GM19438 (cell line): ENCODE measurements around the gene FGF14.

Experiments used
- ATAC-seq: cut with Tn5 transposase; IDR thresholded peaks from one replicate; pipeline ENCODE4 v1.9.1; 2021; ENCODE audit warnings: low read depth; ENCODE audit not compliant: unreplicated experiment

FGF14 gene

GRCh38 chr13:101945435-101945834, 456.4 kb downstream of the FGF14 start:
- no peak for ATAC-seq

- ATAC-seq = no peak
These were observed 457.3 kb downstream of the FGF14 start for GRCh38 chr13:101944521-101944920.

GRCh38 chr13:101942535-101943157, 459.2 kb downstream of the FGF14 start:
- ATAC-seq = no peak

- ATAC-seq = no peak
These were observed 459.8 kb downstream of the FGF14 start for GRCh38 chr13:101942038-101942437.

GRCh38 chr13:101941095-101941783, 460.6 kb downstream of the FGF14 start:
- ATAC-seq = no peak

DNA sequence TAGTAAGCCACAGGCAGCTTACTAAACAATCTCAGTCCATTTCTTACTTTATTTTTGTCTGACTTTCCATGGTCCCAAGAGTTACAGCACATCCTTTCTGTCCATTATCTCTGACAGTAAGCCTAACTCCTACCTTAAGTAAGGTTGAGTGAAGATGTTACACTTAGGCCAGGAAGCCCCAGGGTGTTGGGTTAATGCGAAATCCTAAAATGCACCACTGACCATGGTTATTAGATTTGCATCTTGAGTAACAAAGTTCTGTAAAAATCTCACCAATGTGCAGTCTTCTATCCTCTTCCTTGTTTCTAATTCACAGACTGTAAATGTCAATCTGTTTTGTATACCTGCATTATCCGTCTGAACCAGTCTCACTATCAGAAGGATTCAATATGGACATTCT, 462.5 kb downstream of the FGF14 start:
- no peak for ATAC-seq

- no peak for ATAC-seq
These were observed 466.0 kb downstream of the FGF14 start for GRCh38 chr13:101935828-101936227.

DNA sequence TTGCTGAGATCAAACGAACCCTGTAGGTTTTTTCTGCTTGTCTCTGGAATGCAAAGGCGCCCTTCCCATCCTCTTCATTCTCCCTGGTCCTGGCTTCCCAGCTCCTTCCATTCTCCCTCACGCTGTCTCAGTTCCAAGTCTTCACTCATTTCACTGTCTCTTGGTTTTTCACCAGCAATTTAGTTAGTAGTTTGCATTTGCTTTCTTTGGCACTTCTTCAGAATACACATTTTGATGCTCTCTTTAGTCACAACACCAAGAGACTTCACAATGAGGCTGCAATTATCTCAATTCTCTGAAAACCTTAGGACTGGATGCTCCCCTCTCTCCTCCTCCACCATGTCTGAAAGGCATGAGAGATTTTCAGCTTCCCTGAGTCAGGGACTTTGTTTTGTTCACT, 470.7 kb downstream of the FGF14 start:
- ATAC-seq = no peak

- ATAC-seq = no peak
These were observed 471.5 kb downstream of the FGF14 start for GRCh38 chr13:101930331-101930730.

DNA sequence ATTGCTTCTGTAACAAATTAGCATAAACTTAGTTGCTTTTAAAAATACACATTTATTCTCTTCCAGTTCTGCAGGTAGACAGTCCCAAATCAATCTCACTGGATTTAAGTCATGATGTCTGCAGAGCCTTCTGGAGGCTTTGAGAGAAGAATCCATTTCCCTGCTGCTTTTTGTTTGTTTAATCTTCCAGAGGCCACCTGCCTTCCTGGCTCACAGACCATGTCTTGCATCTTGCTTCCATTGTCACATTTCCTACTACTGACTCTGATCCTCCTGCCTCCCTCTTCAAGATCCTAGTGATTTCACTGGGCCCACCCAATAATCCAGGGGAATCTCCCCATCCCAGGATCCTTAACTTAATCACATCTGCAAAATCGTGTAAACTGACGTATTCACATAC, 476.1 kb downstream of the FGF14 start:
- ATAC-seq = no peak

DNA sequence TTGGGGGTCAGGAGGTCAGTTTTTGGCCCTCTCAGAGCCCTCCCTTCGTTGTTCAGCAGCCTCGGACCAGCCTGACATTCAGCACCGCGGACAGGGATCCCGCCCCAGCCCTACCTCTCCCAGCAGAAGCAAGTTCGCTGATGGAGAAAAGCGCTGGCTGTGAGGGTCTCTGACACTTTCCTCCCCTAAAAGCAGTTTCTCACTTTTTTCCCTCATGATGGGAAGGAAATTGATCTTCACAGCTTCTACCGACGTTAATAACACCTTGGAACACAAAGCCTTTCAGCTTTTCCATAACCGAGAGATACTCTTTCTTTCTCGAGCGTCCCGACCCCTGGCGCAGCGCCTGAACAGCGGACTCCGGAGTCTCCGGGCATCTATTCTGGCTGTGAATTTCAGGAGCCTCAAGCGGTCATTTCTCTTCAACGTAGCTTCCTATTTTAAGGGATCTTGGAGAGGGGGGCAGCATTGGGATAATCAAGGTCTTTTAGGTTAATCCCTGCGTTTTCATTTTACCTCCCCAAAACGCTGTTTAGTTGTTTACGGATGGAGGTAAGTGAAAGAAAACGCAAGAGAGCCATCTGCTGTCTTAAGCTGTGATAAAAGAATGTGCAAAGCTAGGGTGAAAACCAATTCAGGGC, 482.2 kb downstream of the FGF14 start:
- ATAC-seq = no peak

- ATAC-seq = no peak
These were observed 483.8 kb downstream of the FGF14 start for GRCh38 chr13:101917833-101918661.

GRCh38 chr13:101917475-101917810, 484.4 kb downstream of the FGF14 start:
- no peak for ATAC-seq

DNA sequence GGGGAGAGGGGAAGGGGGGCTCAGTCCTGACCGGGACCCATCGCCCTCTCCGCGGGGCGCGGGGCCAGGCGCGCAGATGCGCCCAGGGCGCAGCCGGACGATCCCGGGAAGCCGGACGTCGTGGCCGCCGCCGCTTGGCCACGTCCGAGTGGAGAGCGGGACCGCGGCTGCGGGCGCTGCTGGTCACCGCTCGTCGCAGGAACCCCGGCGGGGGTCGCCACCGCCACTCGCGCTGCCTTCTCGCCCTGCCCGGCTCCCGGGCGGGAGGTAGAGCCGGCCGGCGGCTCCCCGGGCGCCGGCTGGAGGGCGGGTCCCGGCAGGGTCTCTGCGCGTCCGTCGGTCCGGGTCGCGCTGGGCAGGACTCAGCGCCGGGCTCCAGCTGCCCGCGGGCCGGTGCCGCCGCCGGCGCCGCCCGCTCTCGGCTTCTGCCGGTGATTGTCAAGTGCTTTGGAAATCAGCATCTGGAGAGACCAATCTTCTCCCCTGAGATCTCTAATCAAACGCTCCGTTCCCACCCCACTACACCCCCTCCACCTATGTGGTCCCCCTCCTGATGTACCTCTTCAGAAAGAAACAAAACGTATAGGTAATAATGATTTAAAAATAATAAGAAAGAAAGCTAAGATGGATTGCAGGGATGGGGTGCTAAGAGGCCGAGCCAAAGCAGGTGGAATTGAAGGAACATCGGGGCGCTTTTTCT, 484.9 kb downstream of the FGF14 start:
- no peak for ATAC-seq

DNA sequence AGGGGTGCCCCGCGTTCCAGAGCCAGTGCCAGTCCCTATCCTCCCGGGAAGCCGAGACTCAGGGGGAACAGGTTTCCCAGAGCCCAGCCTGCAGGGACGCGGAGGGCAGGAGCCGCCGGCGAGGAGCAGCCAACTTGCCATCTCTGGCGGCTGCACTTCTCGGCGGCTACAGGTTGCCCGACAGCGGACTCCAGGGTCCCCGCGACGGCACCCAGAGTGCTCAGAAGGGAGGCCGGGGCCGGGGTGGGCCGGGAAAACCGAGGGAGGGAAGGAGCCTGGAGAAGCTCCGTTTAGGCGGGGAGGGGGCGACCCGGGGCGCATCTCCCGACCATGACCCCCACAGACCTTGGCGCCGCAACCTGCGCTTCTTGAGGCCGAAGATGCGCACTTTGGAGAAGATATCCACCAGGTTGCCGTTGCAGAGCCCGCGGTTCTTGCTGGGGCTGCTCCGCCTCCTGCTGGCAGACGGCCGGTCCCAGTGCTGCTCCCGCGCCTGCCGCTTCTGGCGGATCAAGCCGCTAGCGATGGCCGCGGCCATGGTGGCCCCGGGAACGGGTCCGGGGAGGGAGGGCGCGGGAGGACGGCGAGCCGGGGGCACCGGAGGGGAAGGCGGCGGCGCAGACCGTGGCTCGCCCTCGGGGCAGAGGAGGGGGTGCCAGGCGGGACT, 485.6 kb downstream of the FGF14 start:
- ATAC-seq = no peak

- no peak for ATAC-seq
These were observed 486.1 kb downstream of the FGF14 start for GRCh38 chr13:101915755-101916107.

- ATAC-seq = no peak
These were observed 486.5 kb downstream of the FGF14 start for GRCh38 chr13:101915331-101915730.

DNA sequence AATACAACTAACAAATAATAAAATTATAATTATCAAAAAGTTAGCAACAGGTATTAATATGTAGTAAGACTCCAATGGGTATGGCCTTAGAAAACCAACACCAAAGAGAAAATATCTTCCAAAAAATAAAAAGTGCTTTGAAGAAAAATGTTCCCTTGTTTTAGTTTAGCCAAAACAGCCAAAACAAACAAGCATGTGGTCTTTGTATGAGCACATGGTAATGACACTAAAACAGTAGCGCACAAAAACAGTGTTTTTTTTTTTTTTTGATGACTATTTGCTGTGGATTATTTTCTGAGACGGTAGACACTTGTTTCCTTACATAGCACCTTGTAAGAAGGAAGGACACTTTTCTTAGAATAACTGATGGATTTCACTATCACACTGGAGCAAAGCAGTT, 490.1 kb downstream of the FGF14 start:
- ATAC-seq = no peak

- no peak for ATAC-seq
These were observed 498.0 kb downstream of the FGF14 start for GRCh38 chr13:101903890-101904289.

DNA sequence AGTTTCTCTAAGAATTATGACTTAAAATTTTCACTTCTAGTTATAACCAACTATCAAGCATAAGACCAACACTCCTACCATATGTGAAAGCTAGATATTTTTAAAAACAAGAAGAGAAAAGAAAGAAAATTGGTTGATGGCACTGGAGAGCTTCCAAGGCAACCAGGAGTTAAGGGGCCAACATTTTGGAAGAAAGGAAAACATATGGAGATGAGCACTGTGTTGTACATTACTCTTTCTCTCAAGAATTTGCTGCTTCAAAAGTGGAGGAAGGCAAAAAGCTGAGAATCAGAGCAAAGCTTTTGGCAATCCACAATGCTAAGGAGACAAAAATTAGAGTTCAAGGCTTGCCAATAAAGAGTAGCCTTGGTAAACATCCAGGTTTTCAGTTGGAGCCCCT, 503.2 kb downstream of the FGF14 start:
- ATAC-seq = no peak
